ENCODE measurements around the gene CUL7. TPM values are rescaled to one million over a fixed set of nuclear protein-coding genes. Genes with fewer than 3 reads are reported as not detected.
"Not testable (repeated sequence)": the region's sequence is repeated elsewhere in the genome, so short reads cannot be mapped to it uniquely, and the experiment has no call there.

Gene CUL7
- total and polyA plus RNA-seq, 2 experiments from 2014 or later, result 33.1 to 65.8 TPM

- H3K27me3 ChIP-seq, result no peaks in the 10 kb centered on the region
- H3K36me3 ChIP-seq, result no peaks in the 10 kb centered on the region
- peak overlapping the region; percentile 8 for H3K27ac ChIP-seq
- H3K4me1 ChIP-seq (ENCODE audit: low read depth), result peaks cover 3% of the 10 kb centered on the region
- no peaks in the 10 kb centered on the region for H3K9me3 ChIP-seq (ENCODE audit: low read depth)
- TF ChIP-seq CTCF (IDR thresholded peaks at IDR 0.05; ENCODE audit: low read depth, low read length), result no peak
- H3K4me3 ChIP-seq, result no peak overlapping the region
- no peak for DNase-seq (ENCODE audit: low read depth in 1 of 2, low spot score in 1 of 2)
These were observed 29.4 kb upstream of the CUL7 start for GRCh38 chr6:43082806-43083655.

GRCh38 chr6:43081922-43082321 lies 28.3 kb upstream of the CUL7 start:
- not testable (repeated sequence) for DNase-seq (ENCODE audit: low read depth in 1 of 2, low spot score in 1 of 2); H3K27me3 ChIP-seq; H3K4me1 ChIP-seq (ENCODE audit: low read depth); H3K4me3 ChIP-seq; H3K9me3 ChIP-seq (ENCODE audit: low read depth); H3K36me3 ChIP-seq; H3K27ac ChIP-seq

- no peak for DNase-seq (ENCODE audit: low read depth in 1 of 2, low spot score in 1 of 2)
- no peaks in the 10 kb centered on the region for H3K27me3 ChIP-seq
- H3K36me3 ChIP-seq, result no peaks in the 10 kb centered on the region
- no peak overlapping the region for H3K27ac ChIP-seq
- TF ChIP-seq CTCF (IDR thresholded peaks at IDR 0.05; ENCODE audit: low read depth, low read length), result no peak
- no peak overlapping the region for H3K4me3 ChIP-seq
- peaks cover 6% of the 10 kb centered on the region for H3K4me1 ChIP-seq (ENCODE audit: low read depth)
- H3K9me3 ChIP-seq (ENCODE audit: low read depth), result no peaks in the 10 kb centered on the region
These were observed 27.4 kb upstream of the CUL7 start for GRCh38 chr6:43081043-43081442.

GRCh38 chr6:43078691-43079090 lies 25.0 kb upstream of the CUL7 start:
- Histone ChIP-seq H3K27ac (no peak overlapping the region), H3K36me3 (no peaks in the 10 kb centered on the region), H3K4me1 (ENCODE audit: low read depth) (peaks cover 6% of the 10 kb centered on the region), H3K9me3 (ENCODE audit: low read depth) (no peaks in the 10 kb centered on the region), H3K27me3 (no peaks in the 10 kb centered on the region), H3K4me3 (no peak overlapping the region)
- no peak for TF ChIP-seq CTCF (IDR thresholded peaks at IDR 0.05; ENCODE audit: low read depth, low read length)
- DNase-seq (ENCODE audit: low read depth in 1 of 2, low spot score in 1 of 2), result peak in 1 of 2 donors; percentile 69

GRCh38 chr6:43077981-43078511 lies 24.4 kb upstream of the CUL7 start:
- peak in 1 of 2 donors; percentile 62 for DNase-seq (ENCODE audit: low read depth in 1 of 2, low spot score in 1 of 2)
- peaks cover 1% of the 10 kb centered on the region for H3K36me3 ChIP-seq
- H3K27ac ChIP-seq, result no peak overlapping the region
- peaks cover 6% of the 10 kb centered on the region for H3K4me1 ChIP-seq (ENCODE audit: low read depth)
- peak overlapping the region; percentile 96 for H3K4me3 ChIP-seq
- TF ChIP-seq CTCF (IDR thresholded peaks at IDR 0.05; ENCODE audit: low read depth, low read length), result no peak
- H3K9me3 ChIP-seq (ENCODE audit: low read depth), result no peaks in the 10 kb centered on the region
- no peaks in the 10 kb centered on the region for H3K27me3 ChIP-seq

DNA sequence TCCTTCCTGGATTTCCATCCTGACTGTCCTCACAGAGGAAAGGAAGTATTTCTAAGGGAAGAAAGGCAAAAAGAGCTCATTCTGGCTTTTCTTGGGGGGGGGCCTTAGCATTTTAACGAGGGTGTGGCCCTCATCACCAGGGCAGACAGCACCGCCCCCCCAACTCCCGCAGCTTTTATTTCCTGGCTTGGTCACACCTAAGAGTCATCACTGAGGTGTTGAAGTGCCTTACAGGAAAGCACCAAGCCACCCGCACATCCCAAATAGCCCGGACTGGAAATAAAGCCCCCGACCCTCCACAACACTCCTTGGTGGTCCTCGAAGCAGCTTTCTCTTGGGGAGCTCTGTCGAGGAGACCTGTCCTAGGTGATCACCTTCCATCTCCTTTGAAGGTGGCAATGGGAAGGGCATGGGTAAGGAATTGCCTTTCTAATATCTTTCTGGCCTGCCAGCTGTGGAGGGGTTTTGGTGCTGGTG lies 23.7 kb upstream of the CUL7 start:
- no peak for DNase-seq (ENCODE audit: low read depth in 1 of 2, low spot score in 1 of 2)
- H3K27ac ChIP-seq, result peak overlapping the region; percentile 53

More for the DNA sequence above, 23.7 kb upstream of the CUL7 start:
- H3K4me1 ChIP-seq (ENCODE audit: low read depth), result peaks cover 6% of the 10 kb centered on the region
- H3K4me3 ChIP-seq, result peak overlapping the region; percentile 96
- TF ChIP-seq CTCF (IDR thresholded peaks at IDR 0.05; ENCODE audit: low read depth, low read length), result no peak
- no peaks in the 10 kb centered on the region for H3K9me3 ChIP-seq (ENCODE audit: low read depth)
- peaks cover 6% of the 10 kb centered on the region for H3K36me3 ChIP-seq
- H3K27me3 ChIP-seq, result no peaks in the 10 kb centered on the region
